KMS-11 (cell line): ENCODE measurements around the gene PYY.

ENCODE experiments used
- H2AFZ ChIP-seq: fragments of 200-600 bp; sonication (generic); 2 replicates; pipeline ENCODE4 v1.6.1; 2016; ENCODE audit warnings: antibody characterized with exemption, mixed run types, low read depth
- H3K27ac ChIP-seq: fragments of 200-600 bp; sonication (generic); 2 replicates; pipeline ENCODE4 v1.6.1; 2016; ENCODE audit warnings: mild to moderate bottlenecking, mixed run types
- H3K27me3 ChIP-seq: fragments of 200-600 bp; sonication (generic); 2 replicates; pipeline ENCODE4 v1.6.1; 2017; ENCODE audit warnings: mild to moderate bottlenecking, low read depth, mixed run types, moderate library complexity; ENCODE audit not compliant: insufficient read depth
- H3K36me3 ChIP-seq: fragments of 200-600 bp; sonication (generic); 2 replicates; pipeline ENCODE4 v1.6.1; 2017; ENCODE audit warnings: mild to moderate bottlenecking, mixed run types; ENCODE audit not compliant: insufficient read depth
- H3K4me1 ChIP-seq: fragments of 200-600 bp; sonication (generic); 2 replicates; pipeline ENCODE4 v1.6.1; 2016; ENCODE audit warnings: mild to moderate bottlenecking, low read depth, mixed run types; ENCODE audit not compliant: poor library complexity, severe bottlenecking
- H3K4me2 ChIP-seq: fragments of 200-600 bp; sonication (generic); 2 replicates; pipeline ENCODE4 v1.7.0; 2016; ENCODE audit warnings: mild to moderate bottlenecking, mixed run types
- H3K4me3 ChIP-seq: fragments of 200-600 bp; sonication (generic); IDR thresholded peaks from 2 replicates; pipeline ENCODE4 v1.6.1; 2017; ENCODE audit warnings: low read depth, low read length, mixed read lengths; ENCODE audit not compliant: insufficient read depth
- H3K79me2 ChIP-seq: fragments of 200-600 bp; sonication (generic); 2 replicates; pipeline ENCODE4 v1.6.1; 2016; ENCODE audit warnings: low read depth, mixed run types; ENCODE audit not compliant: insufficient read depth
- H3K9ac ChIP-seq: fragments of 200-600 bp; sonication (generic); 2 replicates; pipeline ENCODE4 v1.6.1; 2016; ENCODE audit warnings: mild to moderate bottlenecking, mixed run types
- H4K20me1 ChIP-seq: fragments of 200-600 bp; sonication (generic); 2 replicates; pipeline ENCODE4 v1.6.1; 2016; ENCODE audit warnings: mild to moderate bottlenecking, mixed run types; ENCODE audit not compliant: insufficient read depth
- TF ChIP-seq, protein P1 (sequence below): fragments of 200-600 bp; sonication (generic); conservative IDR thresholded peaks from 2 replicates; pipeline ENCODE4 v1.6.1; 2017; ENCODE audit warnings: low read depth, mild to moderate bottlenecking, antibody characterized with exemption, low read length, moderate library complexity, mixed read lengths

Gene PYY

DNA sequence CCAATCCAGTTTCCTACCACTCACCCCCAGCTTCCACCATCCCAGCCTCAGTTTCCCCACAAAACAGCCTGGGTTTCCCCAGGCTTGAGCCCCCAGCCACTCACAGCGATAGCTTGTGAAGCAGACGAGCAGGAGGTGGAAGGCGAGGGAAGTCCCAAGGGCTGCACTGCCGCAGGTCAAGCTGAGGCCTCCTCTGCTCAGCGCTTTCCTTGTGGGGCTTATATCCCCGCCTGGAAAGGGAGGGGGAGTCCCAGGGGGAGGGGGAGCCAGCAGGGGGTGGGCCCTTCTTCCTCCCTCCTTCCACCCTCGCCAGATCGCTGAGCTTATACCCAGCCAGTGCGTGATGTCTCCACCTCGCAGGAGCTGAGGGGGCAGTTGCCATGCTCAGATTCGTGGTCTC is at the start of gene PYY:
TSS of gene PYY (minus strand) at position 195 of the 400 bp plus-strand sequence. CDS start 457 bp downstream, outside the sequence.
- Histone ChIP-seq H4K20me1 (no peaks in the 10 kb centered on the region), H3K27ac (no peak within 1 kb of the TSS), H3K9ac (no peak within 1 kb of the TSS), H3K4me2 (no peak within 1 kb of the TSS), H3K36me3 (no peaks in the 10 kb centered on the region), H3K79me2 (no peaks in the 10 kb centered on the region), H3K27me3 (peaks cover 8% of the 10 kb centered on the region; the same call in 1 of the 2 replicates), H2AFZ (no peak within 1 kb of the TSS), H3K4me1 (no peaks in the 10 kb centered on the region), H3K4me3 (no peak within 1 kb of the TSS)
- TF ChIP-seq, protein P1, sequence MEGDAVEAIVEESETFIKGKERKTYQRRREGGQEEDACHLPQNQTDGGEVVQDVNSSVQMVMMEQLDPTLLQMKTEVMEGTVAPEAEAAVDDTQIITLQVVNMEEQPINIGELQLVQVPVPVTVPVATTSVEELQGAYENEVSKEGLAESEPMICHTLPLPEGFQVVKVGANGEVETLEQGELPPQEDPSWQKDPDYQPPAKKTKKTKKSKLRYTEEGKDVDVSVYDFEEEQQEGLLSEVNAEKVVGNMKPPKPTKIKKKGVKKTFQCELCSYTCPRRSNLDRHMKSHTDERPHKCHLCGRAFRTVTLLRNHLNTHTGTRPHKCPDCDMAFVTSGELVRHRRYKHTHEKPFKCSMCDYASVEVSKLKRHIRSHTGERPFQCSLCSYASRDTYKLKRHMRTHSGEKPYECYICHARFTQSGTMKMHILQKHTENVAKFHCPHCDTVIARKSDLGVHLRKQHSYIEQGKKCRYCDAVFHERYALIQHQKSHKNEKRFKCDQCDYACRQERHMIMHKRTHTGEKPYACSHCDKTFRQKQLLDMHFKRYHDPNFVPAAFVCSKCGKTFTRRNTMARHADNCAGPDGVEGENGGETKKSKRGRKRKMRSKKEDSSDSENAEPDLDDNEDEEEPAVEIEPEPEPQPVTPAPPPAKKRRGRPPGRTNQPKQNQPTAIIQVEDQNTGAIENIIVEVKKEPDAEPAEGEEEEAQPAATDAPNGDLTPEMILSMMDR = no peak

DNA sequence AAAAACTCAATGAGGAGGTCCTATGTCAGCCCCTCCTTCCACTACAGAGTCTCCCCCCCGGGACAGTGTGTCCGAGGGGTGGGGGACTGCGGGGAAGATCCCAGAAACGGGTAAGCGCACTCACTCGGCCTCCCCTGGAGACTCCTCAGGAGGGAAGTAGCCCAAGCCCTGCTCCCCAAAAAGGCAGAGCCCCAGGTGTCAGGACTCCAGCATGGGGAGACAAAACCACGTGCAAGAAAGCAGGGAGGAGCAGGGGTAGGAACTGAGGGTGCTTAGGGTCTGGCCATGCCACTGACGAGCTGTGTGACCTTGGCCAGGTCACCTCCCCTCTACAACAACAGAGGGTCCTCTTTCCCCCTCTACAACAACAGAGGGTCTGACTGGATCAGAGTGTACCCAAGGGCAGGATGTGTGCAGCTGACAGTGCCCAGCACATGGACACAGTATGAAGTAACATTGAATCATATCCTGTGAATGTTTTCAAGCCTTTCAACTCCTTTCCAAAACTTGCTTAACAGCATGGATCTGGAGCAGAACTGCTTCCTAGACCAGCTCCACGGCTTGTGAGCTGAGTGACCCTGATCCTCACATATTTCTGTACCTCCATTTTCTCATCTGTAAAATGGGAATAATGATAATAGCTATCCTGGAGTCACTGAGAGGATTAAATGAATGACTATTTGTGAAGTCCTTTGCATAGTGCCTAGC is 48.6 kb upstream of the PYY start:
- Histone ChIP-seq H2AFZ (no peak overlapping the region), H3K27ac (no peak overlapping the region), H3K9ac (no peak overlapping the region), H3K79me2 (no peaks in the 10 kb centered on the region), H3K4me2 (no peak overlapping the region), H3K4me1 (peaks cover 4% of the 10 kb centered on the region), H4K20me1 (no peaks in the 10 kb centered on the region), H3K4me3 (no peak overlapping the region), H3K36me3 (no peaks in the 10 kb centered on the region), H3K27me3 (peaks cover 9% of the 10 kb centered on the region)
- TF ChIP-seq, protein P1 = no peak

DNA sequence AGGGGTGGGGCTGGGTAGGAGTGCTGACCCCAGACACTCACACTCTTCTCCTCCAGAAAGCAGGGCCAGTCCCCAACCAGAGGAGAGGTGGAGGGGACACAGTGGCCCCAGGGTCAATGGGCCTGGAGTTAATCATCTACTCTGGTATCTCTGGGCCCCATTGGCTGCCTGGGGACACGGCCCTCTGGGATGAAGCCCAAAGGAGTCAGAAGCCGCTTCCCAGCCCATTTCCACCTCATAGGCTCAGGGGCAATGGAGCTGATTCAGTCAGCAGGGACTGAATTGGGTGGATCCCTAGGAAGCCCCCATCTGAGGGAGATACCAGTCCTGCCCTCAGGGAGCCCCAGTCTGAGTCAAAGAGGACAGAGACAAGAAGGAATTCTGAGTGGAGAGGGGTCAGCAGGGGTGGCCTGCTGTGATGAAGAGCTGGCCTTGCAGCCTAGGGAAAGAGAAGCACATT is 47.8 kb upstream of the PYY start:
- TF ChIP-seq, protein P1 = no peak
- no peak overlapping the region for H2AFZ ChIP-seq
- no peak overlapping the region for H3K4me3 ChIP-seq

DNA sequence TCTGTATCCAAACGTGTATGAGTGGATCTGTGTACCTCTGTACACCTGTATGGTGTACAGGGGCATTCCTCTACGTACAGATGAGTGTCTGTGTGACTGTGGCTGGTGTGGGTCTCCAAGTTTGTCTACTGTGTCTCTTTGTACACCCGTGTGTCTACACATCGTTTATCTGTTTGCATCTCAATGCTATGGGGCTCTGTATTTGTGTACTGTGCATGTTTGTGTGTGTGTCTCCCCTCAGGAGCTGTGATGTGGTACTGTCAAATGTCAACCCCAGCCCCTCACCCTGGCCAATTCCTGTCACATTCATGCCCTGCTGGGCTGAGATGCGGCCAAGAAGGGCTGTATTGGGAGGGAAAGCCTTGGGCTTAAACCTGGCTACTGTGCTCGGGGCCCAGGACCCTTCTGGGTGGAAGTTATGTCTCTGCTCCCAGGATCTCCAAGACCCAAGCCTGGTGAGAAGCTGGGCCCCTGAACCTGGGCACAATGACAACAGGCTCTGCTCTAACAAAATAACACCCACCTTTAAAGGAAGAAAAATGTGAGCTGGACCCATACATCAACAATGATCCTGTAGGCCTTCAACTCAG is 47.2 kb upstream of the PYY start:
- H4K20me1 ChIP-seq = no peaks in the 10 kb centered on the region
- H3K4me2 ChIP-seq = no peak overlapping the region
- TF ChIP-seq, protein P1 = no peak
- H3K79me2 ChIP-seq = no peaks in the 10 kb centered on the region
- H3K4me3 ChIP-seq = no peak overlapping the region
- no peak overlapping the region for H3K9ac ChIP-seq
- no peak overlapping the region for H2AFZ ChIP-seq
- no peaks in the 10 kb centered on the region for H3K36me3 ChIP-seq
- H3K4me1 ChIP-seq = peaks cover 1% of the 10 kb centered on the region
- peaks cover 6% of the 10 kb centered on the region for H3K27me3 ChIP-seq
- no peak overlapping the region for H3K27ac ChIP-seq

More for the DNA sequence above, 47.8 kb upstream of the PYY start:
- Histone ChIP-seq H3K27me3 (peaks cover 9% of the 10 kb centered on the region), H3K4me1 (peaks cover 4% of the 10 kb centered on the region), H3K27ac (no peak overlapping the region), H4K20me1 (no peaks in the 10 kb centered on the region), H3K36me3 (no peaks in the 10 kb centered on the region), H3K79me2 (no peaks in the 10 kb centered on the region), H3K9ac (no peak overlapping the region), H3K4me2 (no peak overlapping the region)
